GM21360 (cell line): ENCODE data around the gene PTAFR.
"Not testable (repeated sequence)": the region's sequence is repeated elsewhere in the genome, so short reads cannot be mapped to it uniquely, and the experiment has no call there.

Experiments used
- ATAC-seq: cut with Tn5 transposase; IDR thresholded peaks from one replicate; pipeline ENCODE4 v1.9.1; 2021; ENCODE audit warnings: mild to moderate bottlenecking, moderate library complexity; ENCODE audit not compliant: unreplicated experiment

Gene PTAFR

GRCh38 chr1:28147264-28148094 is 29.0 kb downstream of the PTAFR start:
- ATAC-seq: peak; percentile 24

- ATAC-seq: no peak
These were observed 30.8 kb downstream of the PTAFR start for GRCh38 chr1:28145728-28146127.

GRCh38 chr1:28144203-28145135 is 32.0 kb downstream of the PTAFR start:
- peak; percentile 58 for ATAC-seq

GRCh38 chr1:28143496-28144202 is 32.8 kb downstream of the PTAFR start:
- no peak for ATAC-seq

- no peak for ATAC-seq
These were observed 34.8 kb downstream of the PTAFR start for GRCh38 chr1:28141685-28142084.

- not testable (repeated sequence) for ATAC-seq
These were observed 36.6 kb downstream of the PTAFR start for GRCh38 chr1:28139866-28140265.

GRCh38 chr1:28139025-28139712 is 37.3 kb downstream of the PTAFR start:
- ATAC-seq: no peak

- ATAC-seq: no peak
These were observed 39.4 kb downstream of the PTAFR start for GRCh38 chr1:28136922-28137613.

GRCh38 chr1:28136169-28136921 is 40.1 kb downstream of the PTAFR start:
- ATAC-seq: no peak

- no peak for ATAC-seq
These were observed 40.9 kb downstream of the PTAFR start for GRCh38 chr1:28135371-28136168.

- ATAC-seq: no peak
These were observed 41.8 kb downstream of the PTAFR start for GRCh38 chr1:28134651-28135207.

GRCh38 chr1:28132171-28133167 is 44.0 kb downstream of the PTAFR start:
- no peak for ATAC-seq

- ATAC-seq: no peak
These were observed 45.6 kb downstream of the PTAFR start for GRCh38 chr1:28130901-28131300.

- no peak for ATAC-seq
These were observed 47.3 kb downstream of the PTAFR start for GRCh38 chr1:28129150-28129549.

- ATAC-seq: peak; percentile 78
These were observed 48.8 kb downstream of the PTAFR start for GRCh38 chr1:28127617-28128257.

GRCh38 chr1:28126783-28127490 is 49.6 kb downstream of the PTAFR start:
- no peak for ATAC-seq
